Measurements from ENCODE around the gene ATF1. TPM values are rescaled to one million over a fixed set of nuclear protein-coding genes. Genes with fewer than 3 reads are reported as not detected.

Gene ATF1
- total and polyA plus RNA-seq, 10 of the 15 experiments (the other 5 are each of a cell fraction or from before 2014, with no cell fraction given): 15.4 to 92.0 (median 33.6) TPM

DNA sequence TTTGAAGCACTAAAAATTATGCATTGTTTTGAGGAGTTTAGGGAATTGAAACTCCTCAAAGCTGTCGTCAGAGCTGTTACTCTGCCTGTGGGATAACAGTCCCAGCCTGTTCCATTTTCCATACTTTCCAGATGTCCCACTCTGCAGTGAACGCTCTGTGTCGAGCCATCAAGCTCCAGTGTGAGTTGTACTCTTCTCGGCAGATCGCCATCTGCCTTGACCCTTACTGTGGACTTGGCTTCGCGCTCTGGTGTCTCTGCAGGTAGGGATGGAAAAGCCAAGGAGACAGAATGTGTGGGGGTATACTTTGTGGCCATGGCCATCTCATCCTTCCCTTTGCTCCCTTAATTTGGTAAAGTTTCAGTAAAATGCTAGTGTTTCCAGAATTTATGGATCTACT is 35.5 kb upstream of the ATF1 start:
- BruUV-seq (replicated peaks): no TSS peak
- CTCF ChIA-PET: interaction anchor here (0.7 kb wide), 1 partner anchor 95 kb away, joined by 5 read pairs; no protein-coding TSS in a partner anchor
- TF ChIP-seq STAT3 (IDR thresholded peaks at IDR 0.05; ENCODE audit: low read depth, low read length): no peak
- no peak for TF ChIP-seq BCL3 (IDR thresholded peaks at IDR 0.05; ENCODE audit: borderline replicate concordance, insufficient read depth, low read depth, low read length, poor library complexity, severe bottlenecking)
- TF ChIP-seq, protein P1, sequence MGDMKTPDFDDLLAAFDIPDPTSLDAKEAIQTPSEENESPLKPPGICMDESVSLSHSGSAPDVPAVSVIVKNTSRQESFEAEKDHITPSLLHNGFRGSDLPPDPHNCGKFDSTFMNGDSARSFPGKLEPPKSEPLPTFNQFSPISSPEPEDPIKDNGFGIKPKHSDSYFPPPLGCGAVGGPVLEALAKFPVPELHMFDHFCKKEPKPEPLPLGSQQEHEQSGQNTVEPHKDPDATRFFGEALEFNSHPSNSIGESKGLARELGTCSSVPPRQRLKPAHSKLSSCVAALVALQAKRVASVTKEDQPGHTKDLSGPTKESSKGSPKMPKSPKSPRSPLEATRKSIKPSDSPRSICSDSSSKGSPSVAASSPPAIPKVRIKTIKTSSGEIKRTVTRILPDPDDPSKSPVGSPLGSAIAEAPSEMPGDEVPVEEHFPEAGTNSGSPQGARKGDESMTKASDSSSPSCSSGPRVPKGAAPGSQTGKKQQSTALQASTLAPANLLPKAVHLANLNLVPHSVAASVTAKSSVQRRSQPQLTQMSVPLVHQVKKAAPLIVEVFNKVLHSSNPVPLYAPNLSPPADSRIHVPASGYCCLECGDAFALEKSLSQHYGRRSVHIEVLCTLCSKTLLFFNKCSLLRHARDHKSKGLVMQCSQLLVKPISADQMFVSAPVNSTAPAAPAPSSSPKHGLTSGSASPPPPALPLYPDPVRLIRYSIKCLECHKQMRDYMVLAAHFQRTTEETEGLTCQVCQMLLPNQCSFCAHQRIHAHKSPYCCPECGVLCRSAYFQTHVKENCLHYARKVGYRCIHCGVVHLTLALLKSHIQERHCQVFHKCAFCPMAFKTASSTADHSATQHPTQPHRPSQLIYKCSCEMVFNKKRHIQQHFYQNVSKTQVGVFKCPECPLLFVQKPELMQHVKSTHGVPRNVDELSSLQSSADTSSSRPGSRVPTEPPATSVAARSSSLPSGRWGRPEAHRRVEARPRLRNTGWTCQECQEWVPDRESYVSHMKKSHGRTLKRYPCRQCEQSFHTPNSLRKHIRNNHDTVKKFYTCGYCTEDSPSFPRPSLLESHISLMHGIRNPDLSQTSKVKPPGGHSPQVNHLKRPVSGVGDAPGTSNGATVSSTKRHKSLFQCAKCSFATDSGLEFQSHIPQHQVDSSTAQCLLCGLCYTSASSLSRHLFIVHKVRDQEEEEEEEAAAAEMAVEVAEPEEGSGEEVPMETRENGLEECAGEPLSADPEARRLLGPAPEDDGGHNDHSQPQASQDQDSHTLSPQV (IDR thresholded peaks at IDR 0.05): no peak
- no peak for TF ChIP-seq POU2F2 (IDR thresholded peaks at IDR 0.05; ENCODE audit: borderline replicate concordance, low read depth, low read length)
- TF ChIP-seq STAT1 (conservative IDR thresholded peaks at IDR 0.05): no peak
- TF ChIP-seq NR2C2 (IDR thresholded peaks at IDR 0.05; ENCODE audit: borderline replicate concordance, control insufficient read depth, insufficient read length, low read depth): no peak
- TF ChIP-seq RUNX3 (IDR thresholded peaks at IDR 0.05; ENCODE audit: low read length): no peak
- no peak for TF ChIP-seq PAX5 (IDR thresholded peaks at IDR 0.05; ENCODE audit: borderline replicate concordance, low read depth, low read length)
- TF ChIP-seq WRNIP1 (IDR thresholded peaks at IDR 0.05; ENCODE audit: borderline replicate concordance, low read depth, low read length): no peak
- TF ChIP-seq ZNF24 (IDR thresholded peaks at IDR 0.05): no peak
- TF ChIP-seq, protein P2, sequence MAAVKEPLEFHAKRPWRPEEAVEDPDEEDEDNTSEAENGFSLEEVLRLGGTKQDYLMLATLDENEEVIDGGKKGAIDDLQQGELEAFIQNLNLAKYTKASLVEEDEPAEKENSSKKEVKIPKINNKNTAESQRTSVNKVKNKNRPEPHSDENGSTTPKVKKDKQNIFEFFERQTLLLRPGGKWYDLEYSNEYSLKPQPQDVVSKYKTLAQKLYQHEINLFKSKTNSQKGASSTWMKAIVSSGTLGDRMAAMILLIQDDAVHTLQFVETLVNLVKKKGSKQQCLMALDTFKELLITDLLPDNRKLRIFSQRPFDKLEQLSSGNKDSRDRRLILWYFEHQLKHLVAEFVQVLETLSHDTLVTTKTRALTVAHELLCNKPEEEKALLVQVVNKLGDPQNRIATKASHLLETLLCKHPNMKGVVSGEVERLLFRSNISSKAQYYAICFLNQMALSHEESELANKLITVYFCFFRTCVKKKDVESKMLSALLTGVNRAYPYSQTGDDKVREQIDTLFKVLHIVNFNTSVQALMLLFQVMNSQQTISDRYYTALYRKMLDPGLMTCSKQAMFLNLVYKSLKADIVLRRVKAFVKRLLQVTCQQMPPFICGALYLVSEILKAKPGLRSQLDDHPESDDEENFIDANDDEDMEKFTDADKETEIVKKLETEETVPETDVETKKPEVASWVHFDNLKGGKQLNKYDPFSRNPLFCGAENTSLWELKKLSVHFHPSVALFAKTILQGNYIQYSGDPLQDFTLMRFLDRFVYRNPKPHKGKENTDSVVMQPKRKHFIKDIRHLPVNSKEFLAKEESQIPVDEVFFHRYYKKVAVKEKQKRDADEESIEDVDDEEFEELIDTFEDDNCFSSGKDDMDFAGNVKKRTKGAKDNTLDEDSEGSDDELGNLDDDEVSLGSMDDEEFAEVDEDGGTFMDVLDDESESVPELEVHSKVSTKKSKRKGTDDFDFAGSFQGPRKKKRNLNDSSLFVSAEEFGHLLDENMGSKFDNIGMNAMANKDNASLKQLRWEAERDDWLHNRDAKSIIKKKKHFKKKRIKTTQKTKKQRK (IDR thresholded peaks at IDR 0.05; ENCODE audit: low read depth, low read length): no peak
- TF ChIP-seq SMARCA5 (IDR thresholded peaks at IDR 0.05): no peak
- TF ChIP-seq, protein P3, sequence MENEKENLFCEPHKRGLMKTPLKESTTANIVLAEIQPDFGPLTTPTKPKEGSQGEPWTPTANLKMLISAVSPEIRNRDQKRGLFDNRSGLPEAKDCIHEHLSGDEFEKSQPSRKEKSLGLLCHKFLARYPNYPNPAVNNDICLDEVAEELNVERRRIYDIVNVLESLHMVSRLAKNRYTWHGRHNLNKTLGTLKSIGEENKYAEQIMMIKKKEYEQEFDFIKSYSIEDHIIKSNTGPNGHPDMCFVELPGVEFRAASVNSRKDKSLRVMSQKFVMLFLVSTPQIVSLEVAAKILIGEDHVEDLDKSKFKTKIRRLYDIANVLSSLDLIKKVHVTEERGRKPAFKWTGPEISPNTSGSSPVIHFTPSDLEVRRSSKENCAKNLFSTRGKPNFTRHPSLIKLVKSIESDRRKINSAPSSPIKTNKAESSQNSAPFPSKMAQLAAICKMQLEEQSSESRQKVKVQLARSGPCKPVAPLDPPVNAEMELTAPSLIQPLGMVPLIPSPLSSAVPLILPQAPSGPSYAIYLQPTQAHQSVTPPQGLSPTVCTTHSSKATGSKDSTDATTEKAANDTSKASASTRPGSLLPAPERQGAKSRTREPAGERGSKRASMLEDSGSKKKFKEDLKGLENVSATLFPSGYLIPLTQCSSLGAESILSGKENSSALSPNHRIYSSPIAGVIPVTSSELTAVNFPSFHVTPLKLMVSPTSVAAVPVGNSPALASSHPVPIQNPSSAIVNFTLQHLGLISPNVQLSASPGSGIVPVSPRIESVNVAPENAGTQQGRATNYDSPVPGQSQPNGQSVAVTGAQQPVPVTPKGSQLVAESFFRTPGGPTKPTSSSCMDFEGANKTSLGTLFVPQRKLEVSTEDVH (IDR thresholded peaks at IDR 0.05; ENCODE audit: low read depth, partially characterized antibody): no peak

More for the DNA sequence above, 35.5 kb upstream of the ATF1 start:
- Histone ChIP-seq H3K4me3 (no peak overlapping the region), H2AFZ (ENCODE audit: control insufficient read depth, low read depth, low read length) (no peak overlapping the region), H3K4me1 (ENCODE audit: control insufficient read depth, insufficient read depth, low read length) (no peaks in the 10 kb centered on the region), H3K9me3 (replicated peaks; ENCODE audit: control insufficient read depth, insufficient read depth, low read length) (no peaks in the 10 kb centered on the region), H3K4me2 (ENCODE audit: control insufficient read depth, insufficient read depth) (no peak overlapping the region), H3K27me3 (replicated peaks in 1 of 2; ENCODE audit: control insufficient read depth in 2 of 2, insufficient read depth in 2 of 2, low read length in 1 of 2) (no peaks in the 10 kb centered on the region), H3K27ac (ENCODE audit: control insufficient read depth, insufficient read depth) (no peak overlapping the region), H3K79me2 (ENCODE audit: control insufficient read depth, insufficient read depth, low read length) (no peaks in the 10 kb centered on the region), H3K9ac (ENCODE audit: control insufficient read depth, insufficient read depth, low read length) (no peak overlapping the region), H4K20me1 (ENCODE audit: control insufficient read depth, insufficient read depth) (no peaks in the 10 kb centered on the region), H3K36me3 (ENCODE audit: control insufficient read depth in 2 of 2, insufficient read depth in 2 of 2, low read length in 1 of 2) (peaks cover 12 to 31% of the 10 kb centered on the region in 2 experiments)
- WGBS (ENCODE audit: insufficient coverage, insufficient replicate concordance, low lambda C conversion rate, missing lambda C conversion rate): 99% methylated on average over 7 of the region's 7 CpGs
- ChIA-PET POLR2A (no interaction called here), SMC1A (ENCODE audit: uncharacterized antibody, unreplicated experiment) (interaction anchor here (0.9 to 1.5 kb wide), 3 partner anchors 11 to 225 kb away, joined by 3 read pairs; no protein-coding TSS in a partner anchor), RAD21 (ENCODE audit: unreplicated experiment) (no interaction called here)
- DNase-seq (ENCODE audit: low read depth, low spot score) (no peak), ATAC-seq (no peak), FAIRE-seq (no peak)
- intact Hi-C loops (cut with micrococcal nuclease; ENCODE audit: unreplicated experiment): no loop called here
- in situ Hi-C loops (cut with MboI): no loop called here

All from GM12878 (cell line).